MCF 10A (cell line): ENCODE data around the gene UTY. TPM values are rescaled to one million over a fixed set of nuclear protein-coding genes. Genes with fewer than 3 reads are reported as not detected.

Experiments used
- BruUV-seq: library from RNA; stranded (reverse); fragments of 400-500 nt; replicated peaks from 2 replicates; lab custom pipeline; 2021; lab: Mats Ljungman, UMichigan
- CTCF ChIA-PET: fragments of 300-600 bp; sonication (Branson Sonifier 250); formaldehyde crosslinking; extraction: SDS; loops from one replicate; lab custom pipeline; 2021; ENCODE audit warnings: antibody characterized with exemption, inconsistent platforms; lab: Yijun Ruan, JAX
- POLR2A ChIA-PET: fragments of 300-600, 350-650 bp; sonication (Branson Sonifier 250); formaldehyde crosslinking; extraction: SDS; loops from one replicate; lab custom pipeline; 2020; ENCODE audit warnings: antibody characterized with exemption, inconsistent platforms; lab: Yijun Ruan, JAX
- DNase-seq: peaks from one replicate; pipeline ENCODE4 v3.0.0-alpha.2; 2018; ENCODE audit not compliant: unreplicated experiment
- H3K27ac Mint-ChIP-seq: one replicate; pipeline ENCODE4 v1.8.0; 2022; ENCODE audit warnings: mild to moderate bottlenecking, low read depth, mixed read lengths; ENCODE audit not compliant: unreplicated experiment
- H3K27me3 Mint-ChIP-seq: one replicate; pipeline ENCODE4 v1.8.0; 2022; ENCODE audit warnings: mixed read lengths; ENCODE audit not compliant: insufficient read depth, unreplicated experiment
- H3K36me3 Mint-ChIP-seq: one replicate; pipeline ENCODE4 v1.8.0; 2022; ENCODE audit warnings: mild to moderate bottlenecking, moderate library complexity, mixed read lengths; ENCODE audit not compliant: insufficient read depth, unreplicated experiment
- H3K4me1 Mint-ChIP-seq: one replicate; pipeline ENCODE4 v1.8.0; 2022; ENCODE audit warnings: mixed read lengths; ENCODE audit not compliant: insufficient read depth, unreplicated experiment
- H3K4me3 Mint-ChIP-seq: one replicate; pipeline ENCODE4 v1.8.0; 2022; ENCODE audit warnings: mild to moderate bottlenecking, moderate library complexity, mixed read lengths; ENCODE audit not compliant: unreplicated experiment
- H3K9me3 Mint-ChIP-seq: one replicate; pipeline ENCODE4 v1.8.0; 2022; ENCODE audit warnings: mixed read lengths; ENCODE audit not compliant: unreplicated experiment
- intact Hi-C: fragments of 100-400 bp; cut with micrococcal nuclease; formaldehyde crosslinking; loops from 2 replicates; pipeline ENCODE4 v1.14.1; 2022
- total RNA-seq: library from RNA; stranded (reverse); gene quantifications from 2 replicates; pipeline ENCODE4 v1.2.3, GENCODE V29; 2022
- TF ChIP-seq, protein P1 (sequence below): fragments of 200-600 bp; IDR thresholded peaks from one replicate; pipeline ENCODE4 v1.8.0; 2022; ENCODE audit warnings: antibody characterized with exemption, mild to moderate bottlenecking; ENCODE audit not compliant: unreplicated experiment

UTY gene
- total RNA-seq, 1 experiment from 2014 or later, result not detected

- no peaks in the 10 kb centered on the region for H3K4me1 Mint-ChIP-seq
- intact Hi-C loops, result no loop called here
- H3K36me3 Mint-ChIP-seq, result no peaks in the 10 kb centered on the region
- BruUV-seq, result no TSS peak
- H3K4me3 Mint-ChIP-seq, result no peak overlapping the region
- H3K9me3 Mint-ChIP-seq, result no peaks in the 10 kb centered on the region
- CTCF ChIA-PET, result no interaction called here
- no peak overlapping the region for H3K27ac Mint-ChIP-seq
- POLR2A ChIA-PET, result no interaction called here
- TF ChIP-seq, protein P1, sequence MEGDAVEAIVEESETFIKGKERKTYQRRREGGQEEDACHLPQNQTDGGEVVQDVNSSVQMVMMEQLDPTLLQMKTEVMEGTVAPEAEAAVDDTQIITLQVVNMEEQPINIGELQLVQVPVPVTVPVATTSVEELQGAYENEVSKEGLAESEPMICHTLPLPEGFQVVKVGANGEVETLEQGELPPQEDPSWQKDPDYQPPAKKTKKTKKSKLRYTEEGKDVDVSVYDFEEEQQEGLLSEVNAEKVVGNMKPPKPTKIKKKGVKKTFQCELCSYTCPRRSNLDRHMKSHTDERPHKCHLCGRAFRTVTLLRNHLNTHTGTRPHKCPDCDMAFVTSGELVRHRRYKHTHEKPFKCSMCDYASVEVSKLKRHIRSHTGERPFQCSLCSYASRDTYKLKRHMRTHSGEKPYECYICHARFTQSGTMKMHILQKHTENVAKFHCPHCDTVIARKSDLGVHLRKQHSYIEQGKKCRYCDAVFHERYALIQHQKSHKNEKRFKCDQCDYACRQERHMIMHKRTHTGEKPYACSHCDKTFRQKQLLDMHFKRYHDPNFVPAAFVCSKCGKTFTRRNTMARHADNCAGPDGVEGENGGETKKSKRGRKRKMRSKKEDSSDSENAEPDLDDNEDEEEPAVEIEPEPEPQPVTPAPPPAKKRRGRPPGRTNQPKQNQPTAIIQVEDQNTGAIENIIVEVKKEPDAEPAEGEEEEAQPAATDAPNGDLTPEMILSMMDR, result no peak
- H3K27me3 Mint-ChIP-seq, result no peaks in the 10 kb centered on the region
- DNase-seq, result no peak
These were observed 141.9 kb downstream of the UTY start for GRCh38 chrY:13337934-13338333.

DNA sequence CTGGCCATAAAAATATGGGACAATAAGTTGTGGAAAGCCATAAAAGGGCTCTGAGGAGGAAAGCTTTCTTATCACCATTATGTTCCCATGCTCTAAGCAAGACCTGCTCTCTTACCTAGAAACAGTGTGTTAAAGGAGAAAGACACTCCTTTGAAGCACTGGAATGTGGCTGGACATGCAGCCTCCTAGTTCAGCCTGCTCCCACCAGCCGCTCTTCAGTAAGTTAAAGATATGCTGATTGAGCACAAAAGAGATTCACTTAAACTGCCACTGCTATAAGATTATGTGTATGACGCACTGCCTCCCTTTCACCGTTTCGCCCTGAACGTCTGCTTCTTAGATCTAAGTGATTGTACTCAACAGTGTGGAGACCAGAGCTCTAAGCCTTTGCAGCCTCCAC lies 146.0 kb downstream of the UTY start:
- intact Hi-C loops, result no loop called here
- TF ChIP-seq, protein P1, result no peak
- no peaks in the 10 kb centered on the region for H3K4me1 Mint-ChIP-seq
- POLR2A ChIA-PET, result no interaction called here
- H3K27ac Mint-ChIP-seq, result no peak overlapping the region
- H3K36me3 Mint-ChIP-seq, result no peaks in the 10 kb centered on the region
- no peak for DNase-seq
- CTCF ChIA-PET, result no interaction called here
- BruUV-seq, result no TSS peak
- H3K9me3 Mint-ChIP-seq, result no peaks in the 10 kb centered on the region
- H3K4me3 Mint-ChIP-seq, result no peak overlapping the region
- H3K27me3 Mint-ChIP-seq, result no peaks in the 10 kb centered on the region

DNA sequence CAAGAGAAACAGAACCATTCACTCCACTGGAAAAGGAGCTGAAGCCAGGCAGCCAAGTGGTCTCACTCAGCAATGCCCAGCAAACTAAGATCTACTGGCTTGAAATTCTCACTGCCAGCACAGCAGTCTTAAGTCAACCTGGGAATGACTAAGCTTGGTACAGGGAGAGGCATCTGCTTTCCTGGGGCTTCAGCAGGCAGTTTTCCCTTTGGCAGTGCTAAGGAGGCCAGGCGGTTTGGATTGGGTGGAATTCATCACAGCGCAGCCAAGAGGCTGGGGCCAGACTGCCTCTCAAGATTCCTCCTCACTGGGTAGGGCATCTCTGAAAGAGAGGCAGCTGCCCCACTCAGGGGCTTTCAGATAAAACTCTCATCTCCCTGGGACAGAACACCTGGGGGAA lies 149.2 kb downstream of the UTY start:
- Mint-ChIP-seq H3K27me3 (no peaks in the 10 kb centered on the region), H3K9me3 (no peaks in the 10 kb centered on the region), H3K27ac (no peak overlapping the region), H3K36me3 (no peaks in the 10 kb centered on the region), H3K4me3 (no peak overlapping the region), H3K4me1 (no peaks in the 10 kb centered on the region)
- no peak for DNase-seq
- ChIA-PET POLR2A (no interaction called here), CTCF (no interaction called here)
- TF ChIP-seq, protein P1, result no peak
- BruUV-seq, result no TSS peak
- intact Hi-C loops, result no loop called here

- no peak for DNase-seq
- Mint-ChIP-seq H3K9me3 (no peaks in the 10 kb centered on the region), H3K27me3 (no peaks in the 10 kb centered on the region), H3K27ac (no peak overlapping the region), H3K4me1 (no peaks in the 10 kb centered on the region), H3K36me3 (no peaks in the 10 kb centered on the region), H3K4me3 (no peak overlapping the region)
- CTCF ChIA-PET, result no interaction called here
- intact Hi-C loops, result no loop called here
- no TSS peak for BruUV-seq
- TF ChIP-seq, protein P1, result no peak
- POLR2A ChIA-PET, result no interaction called here
These were observed 166.9 kb downstream of the UTY start for GRCh38 chrY:13312966-13313365.
